Osteocyte (in vitro differentiated cells): ENCODE measurements around the gene SWT1. TPM values are rescaled to one million over a fixed set of nuclear protein-coding genes. Genes with fewer than 3 reads are reported as not detected.

Source experiments
- DNase-seq: peaks from one replicate; pipeline ENCODE4 v3.0.0; 2021; ENCODE audit warnings: mixed read lengths; ENCODE audit not compliant: unreplicated experiment; ENCODE audit errors: extremely low spot score
- H3K27ac Mint-ChIP-seq: one replicate; pipeline ENCODE4 v1.8.0; 2021; ENCODE audit warnings: mild to moderate bottlenecking, mixed read lengths; ENCODE audit not compliant: unreplicated experiment
- H3K27me3 Mint-ChIP-seq: one replicate; pipeline ENCODE4 v1.8.0; 2021; ENCODE audit warnings: mixed read lengths; ENCODE audit not compliant: unreplicated experiment
- H3K36me3 Mint-ChIP-seq: one replicate; pipeline ENCODE4 v1.8.0; 2021; ENCODE audit warnings: mixed read lengths; ENCODE audit not compliant: unreplicated experiment
- H3K4me1 Mint-ChIP-seq: one replicate; pipeline ENCODE4 v1.8.0; 2021; ENCODE audit warnings: mixed read lengths; ENCODE audit not compliant: unreplicated experiment
- H3K4me3 Mint-ChIP-seq: one replicate; pipeline ENCODE4 v1.8.0; 2021; ENCODE audit warnings: mild to moderate bottlenecking, moderate library complexity, mixed read lengths; ENCODE audit not compliant: unreplicated experiment
- H3K9me3 Mint-ChIP-seq: one replicate; pipeline ENCODE4 v1.8.0; 2021; ENCODE audit warnings: mixed read lengths; ENCODE audit not compliant: unreplicated experiment
- CTCF ChIP-seq: fragments of 200-600 bp; sonication (generic); IDR thresholded peaks from 2 replicates; pipeline ENCODE4 v1.5.0; 2021; ENCODE audit warnings: antibody characterized with exemption, mild to moderate bottlenecking, moderate library complexity
- total RNA-seq: library from RNA; stranded (reverse); gene quantifications from 2 replicates; pipeline ENCODE4 v1.2.1, GENCODE V29; 2021

The SWT1 gene
- total RNA-seq, 1 donor from 2014 or later, result 7.6 TPM

- TF ChIP-seq CTCF, result no peak
- H3K4me1 Mint-ChIP-seq, result peaks cover 33% of the 10 kb centered on the region
- no peak overlapping the region for H3K27ac Mint-ChIP-seq
- peaks cover 30% of the 10 kb centered on the region for H3K36me3 Mint-ChIP-seq
- no peaks in the 10 kb centered on the region for H3K9me3 Mint-ChIP-seq
- H3K4me3 Mint-ChIP-seq, result no peak overlapping the region
- no peak for DNase-seq
- no peaks in the 10 kb centered on the region for H3K27me3 Mint-ChIP-seq
Observed at GRCh38 chr1:185151215-185151614, 5.8 kb upstream of the SWT1 start.

- Mint-ChIP-seq H3K27me3 (no peaks in the 10 kb centered on the region), H3K4me3 (no peak overlapping the region), H3K4me1 (peaks cover 33% of the 10 kb centered on the region), H3K27ac (peak overlapping the region; percentile 3), H3K9me3 (no peaks in the 10 kb centered on the region), H3K36me3 (peaks cover 28% of the 10 kb centered on the region)
- TF ChIP-seq CTCF, result no peak
- no peak for DNase-seq
Observed at GRCh38 chr1:185152187-185152767, 4.7 kb upstream of the SWT1 start.

GRCh38 chr1:185154912-185155513 lies 2.0 kb upstream of the SWT1 start:
- TF ChIP-seq CTCF, result no peak
- peaks cover 9% of the 10 kb centered on the region for H3K36me3 Mint-ChIP-seq
- no peak for DNase-seq
- no peak overlapping the region for H3K27ac Mint-ChIP-seq
- no peaks in the 10 kb centered on the region for H3K27me3 Mint-ChIP-seq
- peak overlapping the region; percentile 97 for H3K4me3 Mint-ChIP-seq
- peaks cover 42% of the 10 kb centered on the region for H3K4me1 Mint-ChIP-seq
- no peaks in the 10 kb centered on the region for H3K9me3 Mint-ChIP-seq

- DNase-seq, result no peak
- H3K9me3 Mint-ChIP-seq, result no peaks in the 10 kb centered on the region
- peak overlapping the region; percentile 99 for H3K27ac Mint-ChIP-seq
- TF ChIP-seq CTCF, result no peak
- H3K27me3 Mint-ChIP-seq, result no peaks in the 10 kb centered on the region
- peaks cover 5% of the 10 kb centered on the region for H3K36me3 Mint-ChIP-seq
- peak overlapping the region; percentile 97 for H3K4me3 Mint-ChIP-seq
- peaks cover 43% of the 10 kb centered on the region for H3K4me1 Mint-ChIP-seq
Observed at GRCh38 chr1:185155600-185156287, 1.2 kb upstream of the SWT1 start.

GRCh38 chr1:185156288-185156853 lies 596 bp upstream of the SWT1 start:
- no peak for DNase-seq
- TF ChIP-seq CTCF, result no peak
- H3K9me3 Mint-ChIP-seq, result no peaks in the 10 kb centered on the region
- peaks cover 7% of the 10 kb centered on the region for H3K36me3 Mint-ChIP-seq
- no peaks in the 10 kb centered on the region for H3K27me3 Mint-ChIP-seq
- peaks cover 41% of the 10 kb centered on the region for H3K4me1 Mint-ChIP-seq
- peak overlapping the region; percentile 99 for H3K27ac Mint-ChIP-seq
- peak overlapping the region; percentile 97 for H3K4me3 Mint-ChIP-seq
